HCT116 (cell line): ENCODE results near the gene CSTPP1.

ENCODE experiments used
- CBX3 ChIP-seq: IDR thresholded peaks from 2 replicates; pipeline ENCODE4 v1.6.1; 2012; ENCODE audit warnings: low read depth
- CTCF ChIP-seq, 3 experiments: fragments of 200-600 bp in 1 of 3; sonication (generic) in 1 of 3; IDR thresholded peaks in 2 of 3; conservative IDR thresholded peaks in 1 of 3; 2 replicates each; pipeline ENCODE4 v1.5.1; 2012 to 2017; ENCODE audit warnings: low read depth in 2 of 3, low read length in 2 of 3, antibody characterized with exemption in 1 of 3, borderline replicate concordance in 1 of 3, control low read depth in 1 of 3, mild to moderate bottlenecking in 1 of 3, mixed read lengths in 1 of 3, mixed run types in 1 of 3, moderate library complexity in 1 of 3; ENCODE audit not compliant: insufficient read depth in 1 of 3
- EGR1 ChIP-seq: IDR thresholded peaks from 2 replicates; pipeline ENCODE4 v1.6.1; 2012; ENCODE audit warnings: low read depth
- EZH2 ChIP-seq: fragments of 200-600 bp; sonication (generic); IDR thresholded peaks from 2 replicates; pipeline ENCODE4 v1.6.1; 2017; ENCODE audit warnings: antibody characterized with exemption, mixed run types
- MAX ChIP-seq: IDR thresholded peaks from 2 replicates; pipeline ENCODE4 v1.6.1; 2012
- POLR2A ChIP-seq: IDR thresholded peaks from 2 replicates; pipeline ENCODE4 v1.7.0; 2011; ENCODE audit warnings: borderline replicate concordance; ENCODE audit not compliant: insufficient read depth, insufficient read length; ENCODE audit errors: extremely low read depth
- POLR2AphosphoS5 ChIP-seq: IDR thresholded peaks from 2 replicates; pipeline ENCODE4 v1.6.1; 2011; ENCODE audit warnings: mild to moderate bottlenecking, low read depth, low read length, moderate library complexity
- SP1 ChIP-seq: IDR thresholded peaks from 2 replicates; pipeline ENCODE4 v1.6.1; 2012; ENCODE audit warnings: low read depth
- YY1 ChIP-seq: IDR thresholded peaks from 2 replicates; pipeline ENCODE4 v1.6.1; 2011; ENCODE audit warnings: low read length, low read depth, moderate library complexity, mild to moderate bottlenecking; ENCODE audit not compliant: insufficient replicate concordance; ENCODE audit errors: extremely low read depth
- TF ChIP-seq, protein P1 (sequence below): IDR thresholded peaks from 2 replicates; pipeline ENCODE4 v1.6.1; 2011; ENCODE audit warnings: mild to moderate bottlenecking, low read length, moderate library complexity; ENCODE audit not compliant: insufficient replicate concordance; ENCODE audit errors: extremely low read depth

DNA sequence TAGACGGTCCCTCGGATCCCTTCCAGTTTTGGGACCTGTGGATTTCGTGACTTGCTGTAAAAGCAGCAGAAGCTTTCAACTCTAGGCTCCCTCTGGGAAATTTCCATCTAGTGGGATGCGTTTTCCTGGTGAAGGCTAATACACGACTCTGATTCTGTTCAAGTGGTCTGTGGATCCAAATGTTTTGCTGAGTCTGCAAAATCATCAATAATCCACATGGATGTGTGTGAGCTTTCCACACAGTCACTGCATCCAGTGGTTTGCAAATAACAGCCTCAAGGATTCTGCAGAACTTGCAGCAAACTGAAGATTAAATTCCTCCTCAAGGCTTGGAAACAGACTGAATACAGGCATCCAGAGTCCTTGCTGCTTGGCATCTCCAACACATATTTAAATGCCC lies 266.0 kb downstream of the CSTPP1 start:
- TF ChIP-seq, protein P1, sequence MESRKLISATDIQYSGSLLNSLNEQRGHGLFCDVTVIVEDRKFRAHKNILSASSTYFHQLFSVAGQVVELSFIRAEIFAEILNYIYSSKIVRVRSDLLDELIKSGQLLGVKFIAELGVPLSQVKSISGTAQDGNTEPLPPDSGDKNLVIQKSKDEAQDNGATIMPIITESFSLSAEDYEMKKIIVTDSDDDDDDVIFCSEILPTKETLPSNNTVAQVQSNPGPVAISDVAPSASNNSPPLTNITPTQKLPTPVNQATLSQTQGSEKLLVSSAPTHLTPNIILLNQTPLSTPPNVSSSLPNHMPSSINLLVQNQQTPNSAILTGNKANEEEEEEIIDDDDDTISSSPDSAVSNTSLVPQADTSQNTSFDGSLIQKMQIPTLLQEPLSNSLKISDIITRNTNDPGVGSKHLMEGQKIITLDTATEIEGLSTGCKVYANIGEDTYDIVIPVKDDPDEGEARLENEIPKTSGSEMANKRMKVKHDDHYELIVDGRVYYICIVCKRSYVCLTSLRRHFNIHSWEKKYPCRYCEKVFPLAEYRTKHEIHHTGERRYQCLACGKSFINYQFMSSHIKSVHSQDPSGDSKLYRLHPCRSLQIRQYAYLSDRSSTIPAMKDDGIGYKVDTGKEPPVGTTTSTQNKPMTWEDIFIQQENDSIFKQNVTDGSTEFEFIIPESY = no peak
- TF ChIP-seq MAX = no peak
- TF ChIP-seq YY1 = no peak
- no peak for TF ChIP-seq EGR1
- no peak for TF ChIP-seq EZH2
- TF ChIP-seq POLR2A = no peak
- TF ChIP-seq CTCF (IDR thresholded peaks at IDR 0.05 in 2 of 3, conservative IDR thresholded peaks at IDR 0.05 in 1 of 3; ENCODE audit: borderline replicate concordance in 1 of 3, insufficient read depth in 1 of 3, low read depth in 2 of 3, low read length in 2 of 3) = no peak
- TF ChIP-seq SP1 = no peak
- no peak for TF ChIP-seq POLR2AphosphoS5
- TF ChIP-seq CBX3 = no peak
